OCI-LY7 (cell line): ENCODE measurements around the gene KCTD7.

ENCODE experiments used
- EZH2phosphoT487 ChIP-seq: fragments of 200-600 bp; sonication (generic); IDR thresholded peaks from 2 replicates; pipeline ENCODE4 v1.6.1; 2018; ENCODE audit warnings: low read depth, borderline replicate concordance, mild to moderate bottlenecking, mixed run types, antibody characterized with exemption, low read length, moderate library complexity, mixed read lengths
- TF ChIP-seq, protein P1 (sequence below): fragments of 200-600 bp; sonication (generic); conservative IDR thresholded peaks from 2 replicates; pipeline ENCODE4 v1.5.1; 2014; ENCODE audit warnings: mild to moderate bottlenecking, antibody characterized with exemption, low read length, moderate library complexity, mixed read lengths

DNA sequence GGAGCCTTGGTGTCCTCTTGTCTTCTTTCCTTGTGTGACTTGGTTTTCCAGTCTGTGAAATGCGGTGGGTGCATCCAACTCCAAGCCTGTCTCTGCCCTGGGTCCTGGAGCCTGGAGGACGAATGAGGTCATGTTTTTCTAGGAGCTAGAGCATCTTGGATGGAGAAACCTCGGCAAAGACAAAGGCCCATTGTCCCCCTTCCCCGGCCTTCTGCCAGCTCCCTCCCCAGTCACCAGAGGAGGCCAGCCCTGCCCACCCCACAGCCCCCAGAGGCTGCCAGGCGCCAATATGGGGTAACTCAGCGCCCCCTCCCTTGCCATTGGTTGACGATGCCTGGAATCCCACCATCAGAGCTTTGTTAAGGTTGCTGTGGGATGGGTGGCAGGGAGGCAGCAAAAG, 40.4 kb downstream of the KCTD7 start:
- TF ChIP-seq, protein P1, sequence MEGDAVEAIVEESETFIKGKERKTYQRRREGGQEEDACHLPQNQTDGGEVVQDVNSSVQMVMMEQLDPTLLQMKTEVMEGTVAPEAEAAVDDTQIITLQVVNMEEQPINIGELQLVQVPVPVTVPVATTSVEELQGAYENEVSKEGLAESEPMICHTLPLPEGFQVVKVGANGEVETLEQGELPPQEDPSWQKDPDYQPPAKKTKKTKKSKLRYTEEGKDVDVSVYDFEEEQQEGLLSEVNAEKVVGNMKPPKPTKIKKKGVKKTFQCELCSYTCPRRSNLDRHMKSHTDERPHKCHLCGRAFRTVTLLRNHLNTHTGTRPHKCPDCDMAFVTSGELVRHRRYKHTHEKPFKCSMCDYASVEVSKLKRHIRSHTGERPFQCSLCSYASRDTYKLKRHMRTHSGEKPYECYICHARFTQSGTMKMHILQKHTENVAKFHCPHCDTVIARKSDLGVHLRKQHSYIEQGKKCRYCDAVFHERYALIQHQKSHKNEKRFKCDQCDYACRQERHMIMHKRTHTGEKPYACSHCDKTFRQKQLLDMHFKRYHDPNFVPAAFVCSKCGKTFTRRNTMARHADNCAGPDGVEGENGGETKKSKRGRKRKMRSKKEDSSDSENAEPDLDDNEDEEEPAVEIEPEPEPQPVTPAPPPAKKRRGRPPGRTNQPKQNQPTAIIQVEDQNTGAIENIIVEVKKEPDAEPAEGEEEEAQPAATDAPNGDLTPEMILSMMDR = no peak
- no peak for TF ChIP-seq EZH2phosphoT487
